ENCODE results near the gene TMEM240. TPM values are rescaled to one million over a fixed set of nuclear protein-coding genes. Genes with fewer than 3 reads are reported as not detected.
"Not testable (repeated sequence)": the region's sequence is repeated elsewhere in the genome, so short reads cannot be mapped to it uniquely, and the experiment has no call there.

TMEM240 gene
- total and polyA plus RNA-seq, 4 donors: 1.1 to 15.1 (median 7.0) TPM

DNA sequence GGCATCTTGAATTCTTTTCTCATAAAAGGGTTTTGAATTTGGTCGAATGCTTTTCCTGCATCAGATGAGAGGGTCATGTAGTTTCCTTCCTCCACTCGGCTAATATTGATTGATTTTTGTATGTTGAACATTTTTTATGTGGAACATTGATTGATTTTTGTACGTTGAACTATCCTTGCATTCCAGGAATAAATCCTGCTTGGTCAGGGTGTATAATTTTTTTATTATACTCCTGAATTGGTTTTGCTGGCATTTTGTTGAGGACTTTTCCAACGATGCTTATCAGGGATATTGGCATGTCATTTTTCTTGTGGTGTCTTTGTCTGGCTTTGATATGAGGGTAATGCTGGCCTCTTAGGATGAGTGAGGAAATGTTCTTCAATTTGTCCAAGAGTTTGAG lies 8.5 kb downstream of the TMEM240 start:
- no peaks in the 10 kb centered on the region for H3K27me3 ChIP-seq (ENCODE audit: control insufficient read depth in 1 of 2, insufficient read depth in 2 of 2, low read length in 1 of 2)
- intact Hi-C loops (cut with DNase I): no loop called here
- H3K36me3 ChIP-seq (ENCODE audit: control insufficient read depth in 1 of 2, insufficient read depth in 2 of 2, low read length in 1 of 2): peaks cover 0 to 2% of the 10 kb centered on the region in 2 donors
- H3K4me3 ChIP-seq (ENCODE audit: low read length in 2 of 2): no peak overlapping the region
- H3K4me1 ChIP-seq (ENCODE audit: control insufficient read depth in 1 of 2, insufficient read depth in 2 of 2, low read length in 2 of 2): no peaks in the 10 kb centered on the region
- 94 to 95% methylated on average over 4 of the region's 4 CpGs for WGBS, 2 donors
- no peaks in the 10 kb centered on the region for H3K9me3 ChIP-seq (ENCODE audit: control insufficient read depth, low read length)
- ATAC-seq (ENCODE audit: low FRiP score) (no peak), DNase-seq (no peak)
- H3K27ac ChIP-seq (ENCODE audit: low read depth in 1 of 2, low read length in 2 of 2): no peak overlapping the region

DNA sequence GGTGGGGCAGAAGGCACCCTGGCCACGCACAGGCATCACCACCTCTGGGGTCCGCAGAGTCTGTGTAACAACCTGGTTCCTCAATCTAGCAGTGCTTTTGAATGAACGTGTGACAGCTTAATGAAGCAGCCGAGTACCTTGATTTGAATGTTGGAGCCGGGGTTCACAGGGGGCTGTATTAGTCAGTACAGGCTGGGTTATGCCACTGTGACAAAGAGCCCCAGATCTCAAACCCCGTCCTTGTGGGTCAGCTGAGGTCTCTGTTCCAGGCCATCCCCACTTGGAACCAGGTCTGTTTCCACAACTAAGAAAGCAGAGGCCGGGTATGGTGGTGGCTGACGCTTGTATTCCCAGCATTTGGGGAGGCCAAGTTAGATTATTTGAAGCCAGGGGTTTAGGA lies 10.5 kb downstream of the TMEM240 start:
- no peaks in the 10 kb centered on the region for H3K4me1 ChIP-seq (ENCODE audit: control insufficient read depth in 1 of 2, insufficient read depth in 2 of 2, low read length in 2 of 2)
- DNase-seq: no peak
- no peaks in the 10 kb centered on the region for H3K27me3 ChIP-seq (ENCODE audit: control insufficient read depth in 1 of 2, insufficient read depth in 2 of 2, low read length in 1 of 2)
- WGBS, 2 donors: 97 to 98% methylated on average over 8 of the region's 8 CpGs
- intact Hi-C loops (cut with DNase I): no loop called here
- no peaks in the 10 kb centered on the region for H3K9me3 ChIP-seq (ENCODE audit: control insufficient read depth, low read length)
- no peak overlapping the region for H3K4me3 ChIP-seq (ENCODE audit: low read length in 2 of 2)
- H3K27ac ChIP-seq (ENCODE audit: low read depth in 1 of 2, low read length in 2 of 2): no peak overlapping the region
- ATAC-seq (ENCODE audit: low FRiP score): no peak
- H3K36me3 ChIP-seq (ENCODE audit: control insufficient read depth in 1 of 2, insufficient read depth in 2 of 2, low read length in 1 of 2): peaks cover 0 to 2% of the 10 kb centered on the region in 2 donors

DNA sequence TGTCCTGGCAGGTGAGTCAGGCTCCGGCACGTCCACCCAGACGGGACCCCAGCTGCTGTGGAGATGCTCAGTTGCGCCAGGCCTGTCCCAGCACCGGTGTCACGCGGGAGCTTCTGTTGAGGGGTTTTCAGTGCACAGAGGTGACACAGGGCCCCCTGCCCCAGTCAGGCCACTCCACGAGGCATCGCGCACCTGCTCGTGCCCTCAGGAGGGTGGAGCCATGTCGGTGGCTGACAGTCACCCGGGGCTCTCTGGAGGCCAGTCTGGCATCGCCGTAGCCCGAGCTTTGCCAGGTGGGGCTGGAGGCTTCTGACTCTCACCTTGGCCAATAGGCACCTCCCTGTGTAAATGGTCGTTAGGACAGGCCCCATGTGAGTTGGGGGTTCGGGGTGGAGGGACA lies 11.1 kb downstream of the TMEM240 start:
- no peak overlapping the region for H3K4me3 ChIP-seq (ENCODE audit: low read length in 2 of 2)
- H3K27me3 ChIP-seq (ENCODE audit: control insufficient read depth in 1 of 2, insufficient read depth in 2 of 2, low read length in 1 of 2): no peaks in the 10 kb centered on the region
- WGBS, 2 donors: 96 to 98% methylated on average over 14 to 18 of the region's 18 CpGs
- intact Hi-C loops (cut with DNase I): no loop called here
- ATAC-seq (ENCODE audit: low FRiP score) (no peak), DNase-seq (no peak)
- H3K9me3 ChIP-seq (ENCODE audit: control insufficient read depth, low read length): no peaks in the 10 kb centered on the region
- no peaks in the 10 kb centered on the region for H3K4me1 ChIP-seq (ENCODE audit: control insufficient read depth in 1 of 2, insufficient read depth in 2 of 2, low read length in 2 of 2)
- H3K27ac ChIP-seq (ENCODE audit: low read depth in 1 of 2, low read length in 2 of 2): no peak overlapping the region
- peaks cover 0 to 2% of the 10 kb centered on the region in 2 donors for H3K36me3 ChIP-seq (ENCODE audit: control insufficient read depth in 1 of 2, insufficient read depth in 2 of 2, low read length in 1 of 2)

DNA sequence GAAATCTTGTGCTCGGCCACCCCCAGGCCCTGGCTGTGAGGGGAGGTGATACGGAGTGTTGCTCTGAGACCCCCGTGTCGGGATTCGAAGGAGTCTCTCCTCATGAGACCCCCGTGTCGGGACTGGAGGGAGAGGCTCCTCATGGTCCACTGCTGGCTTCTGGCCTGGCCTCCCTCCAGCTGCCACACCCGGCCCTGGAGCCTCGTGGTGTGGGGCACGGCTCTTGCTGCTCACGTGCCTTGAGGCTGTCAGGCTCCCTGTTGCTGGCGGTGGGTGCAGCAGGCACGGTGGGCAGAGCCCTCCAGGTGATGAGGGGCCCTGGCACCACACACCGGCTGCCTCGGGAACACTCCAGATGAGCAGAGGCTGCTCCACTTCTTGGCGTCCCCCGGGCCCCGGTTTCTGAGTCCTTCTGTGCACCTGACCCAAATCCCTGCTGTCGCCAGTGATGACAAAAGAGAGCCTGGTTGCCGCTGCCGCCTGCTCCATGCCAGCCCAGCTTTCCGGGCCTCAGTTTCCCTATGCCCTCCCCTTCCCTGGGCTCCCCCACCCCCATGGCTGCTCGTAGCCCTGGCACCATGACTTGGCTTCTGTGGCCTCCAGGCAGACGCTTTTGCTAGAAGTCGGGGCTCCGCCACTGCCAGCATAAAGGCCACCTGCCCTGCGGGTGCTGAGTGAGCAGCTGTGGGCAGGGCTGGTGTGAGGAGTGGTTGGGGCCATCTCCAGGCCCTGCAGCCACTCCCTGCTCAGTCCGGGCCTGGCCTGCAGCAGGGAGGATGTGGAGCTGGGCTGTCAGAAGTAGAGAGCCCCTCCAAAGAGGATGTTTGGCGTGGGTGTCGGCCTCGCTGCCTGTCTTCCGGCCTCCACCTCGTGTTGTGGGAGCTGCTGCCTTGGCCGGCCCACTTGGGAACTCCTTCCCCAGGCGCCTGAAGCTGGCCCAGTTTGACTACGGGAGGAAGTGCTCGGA lies 11.8 kb downstream of the TMEM240 start:
- H3K4me1 ChIP-seq (ENCODE audit: control insufficient read depth in 1 of 2, insufficient read depth in 2 of 2, low read length in 2 of 2): no peaks in the 10 kb centered on the region
- no peaks in the 10 kb centered on the region for H3K27me3 ChIP-seq (ENCODE audit: control insufficient read depth in 1 of 2, insufficient read depth in 2 of 2, low read length in 1 of 2)
- no peaks in the 10 kb centered on the region for H3K9me3 ChIP-seq (ENCODE audit: control insufficient read depth, low read length)
- no peak overlapping the region for H3K27ac ChIP-seq (ENCODE audit: low read depth in 1 of 2, low read length in 2 of 2)
- intact Hi-C loops (cut with DNase I): no loop called here
- peaks cover 0 to 2% of the 10 kb centered on the region in 2 donors for H3K36me3 ChIP-seq (ENCODE audit: control insufficient read depth in 1 of 2, insufficient read depth in 2 of 2, low read length in 1 of 2)
- no peak for ATAC-seq (ENCODE audit: low FRiP score)
- 92% methylated on average over 34 to 37 of the region's 37 CpGs for WGBS, 2 donors
- no peak overlapping the region for H3K4me3 ChIP-seq (ENCODE audit: low read length in 2 of 2)
- no peak for DNase-seq

DNA sequence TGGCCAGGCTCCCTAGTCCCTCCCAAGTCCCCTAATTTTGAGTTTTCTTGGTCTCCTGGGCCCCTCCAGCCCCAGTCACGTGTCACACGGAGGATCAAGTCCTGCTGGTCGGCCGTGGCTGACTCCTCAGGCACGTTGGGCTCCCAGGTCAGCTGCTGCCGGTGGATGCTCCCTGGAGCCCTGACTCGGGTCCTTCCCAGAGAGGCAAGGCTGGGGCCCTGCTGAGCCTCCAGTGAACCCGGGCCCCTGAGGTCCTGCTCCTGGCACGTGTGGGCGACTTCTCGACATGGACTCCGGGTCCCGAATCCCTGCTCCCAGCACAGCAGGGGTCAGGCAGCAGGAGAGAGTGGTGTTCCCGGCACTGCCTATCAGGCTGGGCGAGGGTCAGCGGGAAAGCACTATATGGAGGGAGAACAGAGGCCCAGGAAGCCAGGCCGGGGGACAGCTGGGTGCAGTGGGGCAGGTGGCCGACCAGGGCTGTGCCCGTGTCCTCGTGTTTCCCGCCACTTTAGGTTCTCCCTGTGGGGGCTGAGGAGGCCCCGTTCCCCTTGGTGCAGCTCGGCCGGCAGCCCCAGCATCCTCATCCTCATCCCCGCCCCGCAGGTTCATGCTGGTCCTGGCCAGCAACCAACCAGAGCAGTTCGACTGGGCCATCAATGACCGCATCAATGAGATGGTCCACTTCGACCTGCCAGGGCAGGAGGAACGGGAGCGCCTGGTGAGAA lies 13.2 kb downstream of the TMEM240 start:
- intact Hi-C loops (cut with DNase I): no loop called here
- no peak for ATAC-seq (ENCODE audit: low FRiP score)
- Histone ChIP-seq H3K4me1 (ENCODE audit: control insufficient read depth in 1 of 2, insufficient read depth in 2 of 2, low read length in 2 of 2) (no peaks in the 10 kb centered on the region), H3K27me3 (ENCODE audit: control insufficient read depth in 1 of 2, insufficient read depth in 2 of 2, low read length in 1 of 2) (no peaks in the 10 kb centered on the region), H3K27ac (ENCODE audit: low read depth in 1 of 2, low read length in 2 of 2) (no peak overlapping the region), H3K36me3 (ENCODE audit: control insufficient read depth in 1 of 2, insufficient read depth in 2 of 2, low read length in 1 of 2) (peaks cover 0 to 2% of the 10 kb centered on the region in 2 donors), H3K9me3 (ENCODE audit: control insufficient read depth, low read length) (no peaks in the 10 kb centered on the region), H3K4me3 (ENCODE audit: low read length in 2 of 2) (no peak overlapping the region)
- peak in 1 of 2 donors; percentile 72 for DNase-seq
- WGBS, 2 donors: 88 to 93% methylated on average over 28 to 31 of the region's 31 CpGs

DNA sequence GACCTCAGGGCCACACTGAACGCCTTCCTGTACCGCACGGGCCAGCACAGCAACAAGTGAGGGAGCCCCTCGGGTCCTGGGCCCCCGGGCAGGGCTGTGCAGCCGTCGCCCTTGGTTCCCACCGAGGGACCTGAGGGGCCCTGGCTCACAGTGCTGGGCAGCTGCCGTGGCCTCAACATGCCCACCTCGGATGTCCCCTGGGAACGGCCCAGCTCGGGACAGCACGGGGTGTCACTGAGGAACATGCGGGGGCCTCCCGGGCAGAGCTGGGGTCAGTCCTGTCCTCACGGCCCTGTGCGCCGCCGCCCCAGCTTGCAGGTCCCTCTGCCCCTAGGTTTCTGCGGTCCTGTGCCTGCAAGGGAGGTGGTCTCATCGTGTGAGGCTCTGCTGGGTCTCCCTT lies 13.9 kb downstream of the TMEM240 start:
- H3K27ac ChIP-seq (ENCODE audit: low read depth in 1 of 2, low read length in 2 of 2); DNase-seq; H3K27me3 ChIP-seq (ENCODE audit: control insufficient read depth in 1 of 2, insufficient read depth in 2 of 2, low read length in 1 of 2); H3K36me3 ChIP-seq (ENCODE audit: control insufficient read depth in 1 of 2, insufficient read depth in 2 of 2, low read length in 1 of 2); H3K4me3 ChIP-seq (ENCODE audit: low read length in 2 of 2); H3K4me1 ChIP-seq (ENCODE audit: control insufficient read depth in 1 of 2, insufficient read depth in 2 of 2, low read length in 2 of 2); H3K9me3 ChIP-seq (ENCODE audit: control insufficient read depth, low read length); intact Hi-C loops (cut with DNase I): not testable (repeated sequence)
- peak; percentile 37 for ATAC-seq (ENCODE audit: low FRiP score)
- WGBS, 2 donors: 89 to 92% methylated on average over 10 to 20 of the region's 21 CpGs

DNA sequence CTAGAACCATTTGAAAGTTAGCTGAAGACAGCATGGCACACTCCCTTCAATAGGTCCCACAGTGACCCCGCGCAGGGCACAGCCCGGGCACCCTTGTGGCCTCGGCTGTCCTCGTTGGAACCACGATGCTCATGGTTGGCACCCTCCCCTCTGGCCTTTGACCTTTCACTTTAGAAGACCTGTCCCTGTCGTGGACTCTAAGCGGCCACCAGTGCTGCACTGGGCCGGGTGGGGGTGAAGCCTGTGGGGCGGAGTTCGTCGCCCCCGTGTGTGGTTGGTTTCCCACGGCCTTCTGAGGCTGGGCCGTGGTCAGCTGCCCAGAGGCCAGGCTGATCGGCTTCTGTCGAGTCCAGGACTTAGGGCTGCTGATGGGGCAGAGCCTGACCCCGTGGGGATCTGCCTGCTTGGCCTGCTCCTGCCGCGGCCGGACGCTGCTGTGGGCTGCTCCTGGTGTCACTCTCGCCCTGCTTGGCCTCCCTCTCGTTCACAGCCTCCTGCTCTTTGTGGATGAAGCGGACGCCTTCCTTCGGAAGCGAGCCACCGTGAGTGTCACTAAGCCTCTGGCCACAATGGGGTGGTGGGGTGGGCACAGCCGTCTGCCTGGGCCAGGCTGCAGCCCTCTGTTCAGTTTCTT lies 15.6 kb downstream of the TMEM240 start:
- H3K27me3 ChIP-seq (ENCODE audit: control insufficient read depth in 1 of 2, insufficient read depth in 2 of 2, low read length in 1 of 2); H3K9me3 ChIP-seq (ENCODE audit: control insufficient read depth, low read length); H3K4me1 ChIP-seq (ENCODE audit: control insufficient read depth in 1 of 2, insufficient read depth in 2 of 2, low read length in 2 of 2); H3K4me3 ChIP-seq (ENCODE audit: low read length in 2 of 2); intact Hi-C loops (cut with DNase I); ATAC-seq (ENCODE audit: low FRiP score); H3K36me3 ChIP-seq (ENCODE audit: control insufficient read depth in 1 of 2, insufficient read depth in 2 of 2, low read length in 1 of 2); H3K27ac ChIP-seq (ENCODE audit: low read depth in 1 of 2, low read length in 2 of 2); DNase-seq: not testable (repeated sequence)
- 92 to 93% methylated on average over 23 to 26 of the region's 30 CpGs for WGBS, 2 donors

DNA sequence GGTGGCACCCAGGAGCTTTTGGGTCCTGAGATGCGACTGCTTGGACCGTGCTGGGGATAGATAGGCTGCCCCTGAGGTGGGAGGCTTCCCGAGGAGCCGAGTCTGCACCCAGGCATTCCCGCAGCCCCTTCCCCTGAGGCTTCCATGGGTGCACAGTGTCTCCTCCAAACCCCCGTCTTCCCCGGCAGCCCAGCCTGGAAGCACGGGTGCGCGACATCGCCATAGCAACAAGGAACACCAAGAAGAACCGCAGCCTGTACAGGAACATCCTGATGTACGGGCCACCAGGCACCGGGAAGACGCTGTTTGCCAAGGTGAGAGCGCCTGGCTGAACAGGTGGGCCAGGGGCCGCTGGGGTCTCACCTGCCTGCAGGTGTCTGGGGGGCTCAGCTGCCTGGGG lies 16.8 kb downstream of the TMEM240 start:
- H3K4me3 ChIP-seq (ENCODE audit: low read length in 2 of 2); intact Hi-C loops (cut with DNase I); H3K27ac ChIP-seq (ENCODE audit: low read depth in 1 of 2, low read length in 2 of 2); H3K9me3 ChIP-seq (ENCODE audit: control insufficient read depth, low read length); H3K36me3 ChIP-seq (ENCODE audit: control insufficient read depth in 1 of 2, insufficient read depth in 2 of 2, low read length in 1 of 2); H3K27me3 ChIP-seq (ENCODE audit: control insufficient read depth in 1 of 2, insufficient read depth in 2 of 2, low read length in 1 of 2); DNase-seq; H3K4me1 ChIP-seq (ENCODE audit: control insufficient read depth in 1 of 2, insufficient read depth in 2 of 2, low read length in 2 of 2); ATAC-seq (ENCODE audit: low FRiP score): not testable (repeated sequence)
- 89 to 91% methylated on average over 17 of the region's 17 CpGs for WGBS, 2 donors
